Measurements from ENCODE around the gene ALX4.

Gene ALX4

GRCh38 chr11:44313761-44314489 is 4.0 kb upstream of the ALX4 start:
- DNase-seq = no peak

- DNase-seq = no peak
These were observed 2.9 kb upstream of the ALX4 start for GRCh38 chr11:44312876-44313275.

- no peak for DNase-seq
These were observed 1.7 kb upstream of the ALX4 start for GRCh38 chr11:44311339-44312261.

GRCh38 chr11:44310463-44311272 is 729 bp upstream of the ALX4 start:
- no peak for DNase-seq

- no peak for DNase-seq
These were observed 195 bp upstream of the ALX4 start for GRCh38 chr11:44310206-44310462.

GRCh38 chr11:44308923-44309477 is 939 bp downstream of the ALX4 start:
- no peak for DNase-seq

- no peak for DNase-seq
These were observed 1.6 kb downstream of the ALX4 start for GRCh38 chr11:44308256-44308922.

- no peak for DNase-seq
These were observed 2.4 kb downstream of the ALX4 start for GRCh38 chr11:44307340-44308099.

- DNase-seq = no peak
These were observed 3.1 kb downstream of the ALX4 start for GRCh38 chr11:44306918-44307244.

GRCh38 chr11:44306052-44306917 is 3.7 kb downstream of the ALX4 start:
- DNase-seq = no peak

GRCh38 chr11:44305470-44306051 is 4.4 kb downstream of the ALX4 start:
- DNase-seq = peak; percentile 36

- DNase-seq = no peak
These were observed 4.9 kb downstream of the ALX4 start for GRCh38 chr11:44305026-44305469.

GRCh38 chr11:44304091-44305025 is 5.6 kb downstream of the ALX4 start:
- no peak for DNase-seq

GRCh38 chr11:44303401-44303938 is 6.5 kb downstream of the ALX4 start:
- DNase-seq = no peak

- no peak for DNase-seq
These were observed 8.2 kb downstream of the ALX4 start for GRCh38 chr11:44301564-44302271.

- no peak for DNase-seq
These were observed 8.9 kb downstream of the ALX4 start for GRCh38 chr11:44300844-44301563.

GRCh38 chr11:44298862-44299261 is 11.1 kb downstream of the ALX4 start:
- no peak for DNase-seq

- DNase-seq = no peak
These were observed 19.7 kb downstream of the ALX4 start for GRCh38 chr11:44290208-44290607.
